Stomach smooth muscle (tissue), 2 donors: ENCODE data around the gene LYL1.
"Not testable (repeated sequence)": the region's sequence is repeated elsewhere in the genome, so short reads cannot be mapped to it uniquely, and the experiment has no call there.

Source experiments
- H3K27ac ChIP-seq: one replicate; pipeline ENCODE4 v1.7.0; 2013; ENCODE audit warnings: mild to moderate bottlenecking, low read length, inconsistent platforms
- H3K27me3 ChIP-seq, 2 donors: one replicate each; pipeline ENCODE4 v1.7.0; 2013; ENCODE audit warnings: low read length in 2 of 2; ENCODE audit not compliant: insufficient read depth in 2 of 2, control insufficient read depth in 1 of 2
- H3K36me3 ChIP-seq, 2 donors: one replicate each; pipeline ENCODE4 v1.7.0; 2013; ENCODE audit warnings: low read length in 2 of 2; ENCODE audit not compliant: control insufficient read depth in 2 of 2, insufficient read depth in 2 of 2
- H3K4me1 ChIP-seq: one replicate; pipeline ENCODE4 v1.7.0; 2013; ENCODE audit warnings: low read length; ENCODE audit not compliant: control insufficient read depth, insufficient read depth
- H3K4me3 ChIP-seq, 2 donors: one replicate each; pipeline ENCODE4 v1.7.0; 2013; ENCODE audit warnings: low read length in 2 of 2
- H3K9ac ChIP-seq, 2 donors: one replicate each; pipeline ENCODE4 v1.7.0; 2013; ENCODE audit warnings: low read length in 2 of 2, mild to moderate bottlenecking in 1 of 2
- H3K9me3 ChIP-seq, 2 donors: one replicate each; pipeline ENCODE4 v1.7.0; 2013; ENCODE audit warnings: low read length in 2 of 2; ENCODE audit not compliant: control insufficient read depth in 2 of 2
- donor health status: healthy.
- donor health status: Pancreatic carcinoma.

Gene LYL1

DNA sequence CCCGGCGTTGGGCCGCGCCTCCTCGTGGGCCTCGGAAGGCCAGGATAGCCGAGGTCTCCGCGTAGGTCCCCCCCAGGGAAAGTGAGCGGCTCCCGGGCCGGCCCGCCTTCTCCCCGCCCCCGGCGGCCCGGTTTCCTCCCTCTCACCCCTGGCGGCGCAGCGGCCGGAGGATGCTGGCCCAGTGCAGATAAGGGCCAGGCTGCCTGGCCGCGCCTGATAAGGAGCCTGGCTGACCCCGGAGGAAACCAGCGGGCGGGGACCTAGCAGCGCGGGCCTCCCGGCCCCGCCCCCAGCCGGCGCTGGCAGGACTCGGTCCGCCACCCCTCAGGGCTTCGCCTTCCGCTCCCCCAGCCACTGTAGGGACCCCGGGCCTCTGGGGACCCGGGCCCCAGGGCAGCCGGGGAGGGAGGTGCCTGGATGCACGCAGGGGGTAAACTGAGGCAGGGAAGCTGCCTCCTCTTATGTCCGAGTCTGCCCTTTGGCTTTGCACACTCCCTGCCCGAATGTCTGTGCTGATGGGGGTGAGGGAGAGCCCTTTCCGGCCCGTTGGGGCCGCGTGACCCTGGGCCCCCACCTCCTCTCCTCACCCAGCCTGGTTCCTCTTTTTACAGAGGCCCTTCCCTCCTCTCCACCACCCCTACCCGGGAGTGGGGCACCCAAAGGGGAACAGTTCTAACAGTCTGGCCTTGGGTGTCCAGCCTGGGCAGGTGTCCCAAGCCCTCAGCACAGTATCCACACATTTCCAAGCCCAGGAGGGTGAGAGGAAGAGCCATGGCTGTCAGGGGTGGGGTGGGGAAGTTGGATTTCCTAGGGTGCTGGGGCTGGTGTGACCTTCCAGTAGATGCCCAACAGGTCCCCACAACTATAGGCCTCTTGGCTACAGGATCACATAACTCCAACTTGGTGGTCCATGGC lies at the start of gene LYL1:
Gene LYL1, minus strand, starts transcription at position 193 of the 915 bp plus-strand sequence. CDS start 1,687 bp downstream, outside the sequence.
- Histone ChIP-seq H3K9me3 (no peaks in the 10 kb centered on the region), H3K36me3 (peaks cover 0 to 2% of the 10 kb centered on the region in 2 donors), H3K4me3 (peak within 1 kb of the TSS; percentile 60 to 70), H3K4me1 (peaks cover 34% of the 10 kb centered on the region), H3K9ac (peak within 1 kb of the TSS; percentile 13 to 48), H3K27ac (peak within 1 kb of the TSS; percentile 37), H3K27me3 (peaks cover 2 to 8% of the 10 kb centered on the region in 2 donors)

DNA sequence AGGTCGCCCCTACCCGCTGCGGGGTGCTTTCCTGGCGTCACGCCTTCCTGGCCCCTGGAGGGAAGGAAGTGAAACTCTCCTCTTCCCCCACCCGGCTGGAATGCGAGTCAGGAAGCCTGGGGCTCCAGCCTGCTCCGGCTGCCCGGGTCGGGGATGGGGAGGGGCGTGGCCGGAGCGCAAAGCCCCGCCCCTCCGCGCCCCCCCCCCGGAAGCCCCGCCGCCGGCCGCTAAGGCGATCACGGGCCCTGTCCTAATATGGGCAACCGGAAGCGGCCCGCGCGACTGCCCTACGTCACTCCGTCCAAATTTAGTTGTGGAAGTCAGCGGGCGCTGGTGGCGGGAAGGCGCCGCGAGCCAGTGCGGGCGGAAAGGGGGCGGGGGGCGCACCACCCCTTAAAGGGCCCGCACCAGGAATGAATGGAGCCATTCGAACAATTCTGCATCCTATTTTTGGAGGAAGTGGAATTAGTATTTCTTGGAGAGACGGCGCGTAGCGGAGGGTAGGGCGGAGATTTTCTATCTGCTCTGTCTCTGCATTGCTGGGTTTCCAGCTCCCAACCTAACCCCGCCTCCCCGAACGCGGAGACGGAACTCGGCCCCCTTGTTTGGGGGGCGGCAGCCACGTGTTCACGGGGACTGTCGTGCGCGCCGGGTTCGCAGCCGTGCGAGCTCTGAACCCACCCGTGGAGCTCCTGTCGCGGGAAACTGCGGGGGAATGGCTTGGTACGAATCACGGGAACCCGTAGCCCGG lies 49.1 kb upstream of the LYL1 start:
- Histone ChIP-seq H3K4me1 (peaks cover 40% of the 10 kb centered on the region), H3K9ac (peak overlapping the region; percentile 100), H3K36me3 (no peaks in the 10 kb centered on the region), H3K9me3 (no peaks in the 10 kb centered on the region), H3K27me3 (no peaks in the 10 kb centered on the region), H3K27ac (peak overlapping the region; percentile 100), H3K4me3 (peak overlapping the region; percentile 97 to 98)

DNA sequence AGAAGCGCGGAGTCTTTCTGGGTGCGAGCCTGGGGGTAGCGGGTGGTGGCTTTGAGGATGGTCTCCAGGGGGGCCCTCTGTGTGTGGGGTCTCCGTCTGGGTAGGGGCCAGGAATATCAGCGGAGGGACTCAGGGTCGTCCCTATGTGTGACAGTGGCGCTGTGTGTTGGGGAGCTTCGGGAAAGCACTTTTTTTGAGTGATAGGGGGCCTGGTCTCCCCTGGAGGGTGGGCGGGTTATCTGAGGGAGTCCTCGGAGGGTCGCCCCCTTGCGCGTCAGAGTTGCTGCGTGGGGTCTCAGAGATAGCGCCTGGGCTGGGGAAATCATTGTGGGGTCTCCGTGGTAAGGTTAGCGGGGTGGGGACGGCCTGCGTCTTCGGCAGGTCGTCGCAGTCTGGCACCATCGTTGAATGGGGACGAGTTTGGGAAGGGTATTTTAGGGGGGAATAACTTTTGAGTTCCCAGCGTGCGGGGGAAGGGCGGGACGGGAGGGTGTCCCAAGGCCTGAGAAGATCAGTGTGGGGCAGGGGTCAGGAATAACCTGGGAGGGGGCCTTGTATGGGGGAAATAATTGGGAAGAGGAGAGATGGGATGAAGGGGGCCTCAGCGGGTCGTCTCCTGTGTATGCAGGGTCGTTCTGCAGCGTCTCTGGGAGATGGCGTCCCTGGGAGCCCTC lies 48.4 kb upstream of the LYL1 start:
- peaks cover 38% of the 10 kb centered on the region for H3K4me1 ChIP-seq
- peak overlapping the region; percentile 97 to 98 for H3K4me3 ChIP-seq
- H3K9ac ChIP-seq = peak overlapping the region; percentile 100
- peak overlapping the region; percentile 100 for H3K27ac ChIP-seq
- H3K36me3 ChIP-seq = no peaks in the 10 kb centered on the region
- no peaks in the 10 kb centered on the region for H3K27me3 ChIP-seq
- H3K9me3 ChIP-seq = no peaks in the 10 kb centered on the region

- Histone ChIP-seq H3K4me1 (peaks cover 31% of the 10 kb centered on the region), H3K9ac (peak within 1 kb of the TSS; percentile 100), H3K27me3 (no peaks in the 10 kb centered on the region), H3K4me3 (peak within 1 kb of the TSS; percentile 97 to 98), H3K9me3 (no peaks in the 10 kb centered on the region), H3K27ac (peak within 1 kb of the TSS; percentile 100), H3K36me3 (peaks cover 0 to 1% of the 10 kb centered on the region in 2 donors)
Measured at GRCh38 chr19:13150187-13150930, 47.7 kb upstream of the LYL1 start, which contains the start of the genes IER2 and STX10. Gene IER2, plus strand, starts transcription at chr19:13150411. Its CDS starts 2,776 bp downstream, at chr19:13153187. Gene STX10, minus strand, starts transcription at chr19:13150375. Its CDS starts 202 bp downstream, at chr19:13150173.

DNA sequence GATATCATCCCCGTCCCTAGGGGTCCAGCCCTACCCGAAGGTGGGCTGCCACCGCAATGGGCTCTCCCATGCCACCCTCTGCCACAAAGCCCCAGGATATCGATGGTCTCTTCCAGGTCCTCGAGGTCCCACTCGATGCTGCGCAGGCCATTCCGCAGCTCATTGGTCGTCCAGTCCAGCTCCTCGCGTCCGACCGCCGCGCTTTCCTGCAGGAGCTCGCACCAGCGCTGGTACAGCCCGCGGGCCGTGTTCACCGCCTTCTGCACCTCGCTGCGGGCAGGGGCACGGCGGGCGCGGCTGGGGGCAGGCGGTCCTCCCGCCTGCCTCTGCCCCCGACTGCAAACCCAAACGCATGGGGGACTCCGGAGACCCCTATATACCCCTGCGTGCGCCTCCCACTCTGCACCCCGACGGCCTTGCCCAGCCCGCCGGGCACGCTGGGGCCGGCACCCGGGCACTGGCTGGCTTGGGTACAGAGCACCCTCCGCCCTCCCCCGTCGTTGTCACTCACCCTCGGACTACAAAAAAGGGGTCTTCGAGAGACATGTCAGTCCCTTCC lies 47.0 kb upstream of the LYL1 start:
- H3K36me3 ChIP-seq = peaks cover 2 to 4% of the 10 kb centered on the region in 2 donors

DNA sequence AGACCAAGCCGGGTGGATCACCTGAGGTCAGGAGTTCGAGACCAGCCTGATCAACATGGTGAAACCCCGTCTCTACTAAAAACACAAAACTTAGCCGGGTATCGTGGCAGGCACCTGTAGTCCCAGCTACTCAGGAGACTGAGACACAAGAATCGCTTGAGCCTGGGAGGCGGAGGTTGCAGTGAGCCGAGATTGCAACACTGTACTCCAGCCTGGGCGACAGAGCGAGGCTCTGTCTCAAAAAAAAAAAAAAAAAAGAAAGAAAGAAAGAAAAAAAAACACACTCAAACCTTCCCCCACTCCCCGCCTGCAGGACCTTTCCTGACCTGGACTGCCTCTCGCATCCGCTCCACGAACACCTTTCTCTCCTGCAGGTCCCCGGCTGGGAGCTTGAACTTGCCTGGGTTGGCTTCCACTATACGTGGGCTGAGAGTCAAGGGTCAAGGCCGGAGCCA lies 46.5 kb upstream of the LYL1 start:
- H3K9me3 ChIP-seq, H3K27me3 ChIP-seq, H3K36me3 ChIP-seq: not testable (repeated sequence)
- H3K27ac ChIP-seq = peak overlapping the region; percentile 100
- H3K4me3 ChIP-seq = peak overlapping the region; percentile 97 to 98
- H3K4me1 ChIP-seq = peaks cover 22% of the 10 kb centered on the region
- H3K9ac ChIP-seq = peak overlapping the region; percentile 60 to 100

More for the DNA sequence above, 47.0 kb upstream of the LYL1 start:
- peaks cover 26% of the 10 kb centered on the region for H3K4me1 ChIP-seq
- no peaks in the 10 kb centered on the region for H3K27me3 ChIP-seq
- H3K9me3 ChIP-seq = no peaks in the 10 kb centered on the region
- peak overlapping the region; percentile 60 to 100 for H3K9ac ChIP-seq
- H3K27ac ChIP-seq = peak overlapping the region; percentile 100
- H3K4me3 ChIP-seq = peak overlapping the region; percentile 97 to 98

- no peak overlapping the region for H3K4me3 ChIP-seq
- no peaks in the 10 kb centered on the region for H3K27me3 ChIP-seq
- no peak overlapping the region for H3K27ac ChIP-seq
- H3K9ac ChIP-seq = no peak overlapping the region
- peaks cover 8 to 12% of the 10 kb centered on the region in 2 donors for H3K36me3 ChIP-seq
- no peaks in the 10 kb centered on the region for H3K9me3 ChIP-seq
- H3K4me1 ChIP-seq = peaks cover 9% of the 10 kb centered on the region
Measured at GRCh38 chr19:13146763-13147563, 44.3 kb upstream of the LYL1 start.

DNA sequence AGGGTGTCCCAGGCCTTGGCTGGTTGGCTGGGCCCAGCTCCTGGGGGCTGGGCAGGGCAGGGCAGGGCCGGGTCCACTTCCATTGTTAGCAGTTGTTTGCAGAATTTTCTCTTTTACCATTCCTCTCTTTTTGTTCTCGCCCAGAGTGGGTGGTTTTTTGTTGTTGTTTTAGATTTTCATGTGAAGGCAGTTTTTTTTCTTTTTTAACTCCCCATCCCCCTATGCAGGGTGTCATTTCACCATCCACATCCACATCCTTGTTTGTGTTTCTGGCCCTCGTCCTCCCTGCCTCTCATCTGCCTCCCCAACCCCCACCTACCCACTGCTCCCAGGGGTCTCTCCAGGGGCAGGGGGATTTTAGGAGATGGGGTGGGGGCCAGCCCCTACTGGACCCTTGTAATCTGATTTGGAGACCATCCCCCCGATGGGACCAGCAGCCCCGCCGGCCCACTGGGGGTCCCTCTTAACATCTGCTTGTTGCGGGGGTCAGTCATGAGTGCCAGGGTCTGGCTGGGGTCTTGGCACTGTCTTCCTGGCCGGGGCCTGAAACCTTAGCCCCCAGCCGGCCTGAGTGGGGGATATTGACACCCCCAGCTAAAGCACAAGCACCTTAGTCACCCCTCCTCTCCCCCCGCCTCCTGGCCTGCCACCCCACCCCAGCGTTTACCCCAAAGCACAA lies 37.1 kb upstream of the LYL1 start:
- Histone ChIP-seq H3K27ac (no peak overlapping the region), H3K27me3 (no peaks in the 10 kb centered on the region), H3K36me3 (peaks cover 17 to 25% of the 10 kb centered on the region in 2 donors), H3K4me1 (peaks cover 3% of the 10 kb centered on the region), H3K4me3 (no peak overlapping the region), H3K9me3 (no peaks in the 10 kb centered on the region), H3K9ac (no peak overlapping the region)

GRCh38 chr19:13138916-13139198 lies 36.2 kb upstream of the LYL1 start:
- H3K27ac ChIP-seq = no peak overlapping the region
- H3K9me3 ChIP-seq = no peaks in the 10 kb centered on the region
- H3K36me3 ChIP-seq = peaks cover 10 to 20% of the 10 kb centered on the region in 2 donors
- H3K9ac ChIP-seq = no peak overlapping the region
- no peak overlapping the region for H3K4me3 ChIP-seq
- H3K27me3 ChIP-seq = no peaks in the 10 kb centered on the region
- H3K4me1 ChIP-seq = peaks cover 10% of the 10 kb centered on the region
